ENCODE results near the gene RPTOR.
A peak's percentile ranks its signal among the peaks of the same experiment; 100 is the strongest.
"Not testable (repeated sequence)": the region's sequence is repeated elsewhere in the genome, so short reads cannot be mapped to it uniquely, and the experiment has no call there.

The RPTOR gene

DNA sequence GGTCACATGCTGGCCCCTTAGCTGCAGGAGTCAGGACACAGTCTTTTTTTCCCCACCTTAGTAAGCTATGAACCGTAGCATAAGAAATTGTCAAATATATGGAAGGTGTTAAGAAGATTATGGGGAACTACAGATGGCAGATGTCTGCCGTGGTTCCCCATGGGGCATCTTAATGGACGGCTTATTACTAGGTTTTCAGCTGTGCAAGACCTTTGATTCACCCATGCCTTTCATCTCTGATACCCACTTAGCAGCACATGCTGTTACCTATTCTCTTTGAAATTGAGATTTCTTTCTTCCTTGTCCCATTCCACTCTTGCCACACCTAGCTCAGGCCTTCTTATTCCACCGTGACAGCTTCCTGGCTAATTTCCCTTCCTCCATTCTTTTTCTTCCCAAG is 70.7 kb downstream of the RPTOR start:
- no peak for DNase-seq (ENCODE audit: low spot score)

DNA sequence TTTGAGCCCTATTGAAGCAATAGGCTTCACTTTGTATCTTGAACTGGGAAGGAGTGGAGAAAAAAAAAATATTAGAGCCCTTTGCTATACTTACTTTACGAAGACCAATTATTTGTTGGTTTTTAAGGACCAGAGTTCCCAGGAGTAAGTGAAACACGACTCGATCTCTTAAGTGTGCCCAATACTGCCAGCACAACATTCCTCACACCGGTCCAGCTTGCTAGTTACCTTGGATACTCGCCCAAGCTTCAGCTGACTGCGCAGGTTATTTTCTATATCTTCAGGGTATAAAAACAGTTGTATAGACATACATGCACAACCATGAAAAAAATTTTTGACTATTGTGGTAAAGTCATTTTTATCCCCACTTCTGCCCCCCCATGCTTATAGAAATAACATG is 72.1 kb downstream of the RPTOR start:
- DNase-seq (ENCODE audit: low spot score), result no peak

DNA sequence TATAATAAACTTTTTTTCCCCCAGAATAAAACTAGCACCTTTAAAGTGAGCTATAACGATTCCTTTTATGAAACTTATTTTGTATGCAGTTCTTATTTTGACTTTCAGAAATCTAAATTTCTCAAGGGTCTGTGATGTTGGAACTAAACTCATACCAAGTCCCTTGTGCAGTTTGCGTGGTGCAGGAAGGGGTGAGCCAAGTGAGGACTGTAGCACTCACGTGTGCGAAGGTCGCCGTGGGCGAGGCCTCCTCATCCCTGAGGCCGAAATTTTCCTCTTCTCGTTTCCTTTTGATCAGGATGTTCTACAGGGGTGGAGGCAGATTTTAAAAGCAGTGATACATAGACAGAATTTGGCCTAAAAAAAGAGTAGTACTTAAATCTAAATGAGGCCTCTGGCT is 73.7 kb downstream of the RPTOR start:
- no peak for DNase-seq (ENCODE audit: low spot score)

DNA sequence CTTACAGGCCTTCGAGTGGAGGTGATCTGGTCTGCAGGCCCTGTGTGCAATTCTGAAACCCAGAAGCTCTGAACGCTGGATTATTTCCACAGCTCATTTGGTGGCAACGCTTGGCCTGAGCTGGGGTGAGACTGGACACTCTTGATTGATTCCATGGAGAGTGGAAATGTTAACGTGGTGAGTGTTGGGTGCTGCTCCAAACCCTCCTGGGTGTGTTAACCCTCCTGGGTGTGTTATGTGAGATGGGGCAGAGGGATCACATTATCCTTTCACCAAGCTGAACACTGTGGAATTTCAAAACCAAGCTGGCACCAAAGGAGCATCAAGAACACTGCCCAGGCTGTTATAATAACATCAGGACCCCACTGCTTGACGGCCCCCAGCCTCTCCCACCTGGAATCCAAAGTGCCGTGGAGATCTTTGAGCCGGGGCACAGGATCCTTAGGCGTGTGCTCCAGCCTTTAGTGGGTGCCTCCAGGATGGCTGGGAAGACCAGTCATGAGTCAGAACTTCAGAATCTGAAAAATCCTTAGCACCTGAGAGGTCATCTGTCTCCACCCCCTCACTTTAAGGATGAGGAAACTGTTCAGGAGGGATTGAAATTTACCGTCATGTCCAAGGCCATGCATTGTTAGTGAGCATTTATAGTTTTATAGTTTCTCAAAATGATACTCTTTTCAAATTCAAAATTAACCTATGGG is 75.0 kb downstream of the RPTOR start:
- DNase-seq (ENCODE audit: low spot score), result peak; percentile 56

DNA sequence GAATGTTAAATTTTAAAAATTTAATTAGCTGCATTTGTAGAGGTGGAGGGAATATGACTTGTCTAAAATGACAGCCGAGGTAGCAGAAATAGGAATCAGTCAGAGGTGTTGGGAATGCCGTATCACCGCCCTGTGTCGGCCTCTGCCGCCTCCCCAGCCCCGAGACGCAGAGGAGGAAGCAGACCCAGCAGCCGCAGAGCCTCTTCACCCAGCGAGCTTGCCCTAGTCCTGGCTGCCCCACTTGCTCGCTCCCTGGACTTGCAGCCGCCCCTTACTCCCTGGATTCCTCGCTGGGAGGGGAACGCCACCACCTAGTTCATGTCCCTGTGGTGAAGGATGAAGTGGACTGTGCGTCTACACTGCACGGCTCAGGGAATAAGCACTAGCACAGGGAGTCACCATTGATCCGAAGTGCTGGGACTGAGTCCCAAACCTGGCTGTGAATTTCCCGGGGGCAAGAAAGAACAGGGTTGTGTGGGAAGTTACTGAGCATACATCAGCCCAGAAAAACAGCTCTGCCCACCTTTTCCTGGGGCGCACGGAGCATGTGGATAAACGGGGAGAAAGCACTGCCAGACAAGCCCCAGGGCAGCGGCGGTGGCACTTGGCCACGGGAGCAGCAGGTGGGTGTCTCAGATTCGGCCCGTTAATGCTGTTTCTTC is 76.8 kb downstream of the RPTOR start:
- DNase-seq (ENCODE audit: low spot score), result no peak

DNA sequence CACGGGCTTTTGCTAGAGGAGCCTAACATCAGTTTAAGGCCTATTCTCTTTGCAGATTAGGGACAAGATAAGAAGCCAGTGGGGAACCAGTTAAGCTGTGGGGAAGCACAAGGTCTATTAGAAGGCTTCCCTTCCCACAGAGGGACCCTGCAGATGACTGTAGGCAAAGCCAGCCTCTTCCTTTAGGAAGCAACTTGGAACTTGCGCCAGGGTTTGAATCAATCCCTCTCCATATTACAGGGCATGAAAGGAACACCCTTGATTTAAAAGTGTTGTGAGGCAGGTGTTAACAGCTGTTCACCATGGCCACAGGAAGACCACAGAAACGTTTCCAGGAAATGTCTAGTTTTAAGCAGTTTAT is 77.3 kb downstream of the RPTOR start:
- DNase-seq (ENCODE audit: low spot score), result no peak

DNA sequence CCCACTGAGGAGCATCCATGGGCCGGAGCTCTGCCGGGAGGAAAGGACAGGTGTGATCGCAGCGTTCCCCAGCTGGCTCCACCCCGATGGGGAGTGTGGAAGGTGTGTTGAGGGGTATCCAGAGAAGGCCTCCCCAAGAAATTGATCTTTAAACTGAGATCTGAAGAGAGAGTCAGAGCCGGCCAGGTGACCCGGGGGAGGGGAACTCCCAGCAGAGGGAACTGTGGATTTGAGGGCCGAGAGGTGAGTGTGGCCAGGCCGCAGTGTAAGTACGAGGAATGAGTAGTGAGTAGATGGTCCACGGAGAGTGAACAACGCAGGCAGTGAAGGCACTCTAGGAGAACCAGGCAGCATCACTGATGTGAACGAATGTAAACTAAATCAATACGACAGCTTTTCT is 80.2 kb downstream of the RPTOR start:
- DNase-seq (ENCODE audit: low spot score), result no peak

DNA sequence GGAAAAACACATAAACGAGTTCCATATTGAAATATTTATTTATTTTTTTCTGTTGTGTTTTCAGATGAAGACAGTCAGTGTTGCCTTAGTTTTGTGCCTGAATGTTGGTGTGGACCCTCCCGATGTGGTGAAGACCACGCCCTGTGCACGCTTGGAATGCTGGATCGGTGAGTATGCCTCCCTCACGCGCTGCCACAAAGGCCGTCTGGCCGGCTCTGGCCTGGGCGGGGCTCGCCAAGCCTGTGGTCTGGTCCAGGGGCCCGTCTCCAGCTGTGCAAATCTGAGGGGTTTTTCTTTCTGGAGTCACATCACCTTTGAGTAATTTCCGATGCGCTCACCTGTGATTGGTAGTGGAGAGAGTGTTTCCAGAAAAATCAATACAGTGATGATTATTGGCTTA is 81.0 kb downstream of the RPTOR start:
- DNase-seq (ENCODE audit: low spot score), result no peak

DNA sequence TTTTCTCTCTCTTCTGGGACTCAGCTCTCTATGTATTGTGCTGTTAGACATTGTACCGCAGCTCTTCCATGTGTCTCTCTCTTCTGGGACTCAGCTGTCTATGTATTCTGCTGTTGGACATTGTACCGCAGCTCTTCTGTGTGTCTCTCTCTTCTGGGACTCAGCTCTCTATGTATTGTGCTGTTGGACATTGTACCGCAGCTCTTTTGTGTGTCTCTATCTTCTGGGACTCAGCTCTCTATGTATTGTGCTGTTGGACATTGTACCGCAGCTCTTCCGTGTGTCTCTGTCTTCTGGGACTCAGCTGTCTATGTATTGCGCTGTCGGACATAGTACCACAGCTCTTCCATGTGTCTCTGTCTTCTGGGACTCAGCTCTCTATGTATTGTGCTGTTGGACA is 84.2 kb downstream of the RPTOR start:
- not testable (repeated sequence) for DNase-seq (ENCODE audit: low spot score)

DNA sequence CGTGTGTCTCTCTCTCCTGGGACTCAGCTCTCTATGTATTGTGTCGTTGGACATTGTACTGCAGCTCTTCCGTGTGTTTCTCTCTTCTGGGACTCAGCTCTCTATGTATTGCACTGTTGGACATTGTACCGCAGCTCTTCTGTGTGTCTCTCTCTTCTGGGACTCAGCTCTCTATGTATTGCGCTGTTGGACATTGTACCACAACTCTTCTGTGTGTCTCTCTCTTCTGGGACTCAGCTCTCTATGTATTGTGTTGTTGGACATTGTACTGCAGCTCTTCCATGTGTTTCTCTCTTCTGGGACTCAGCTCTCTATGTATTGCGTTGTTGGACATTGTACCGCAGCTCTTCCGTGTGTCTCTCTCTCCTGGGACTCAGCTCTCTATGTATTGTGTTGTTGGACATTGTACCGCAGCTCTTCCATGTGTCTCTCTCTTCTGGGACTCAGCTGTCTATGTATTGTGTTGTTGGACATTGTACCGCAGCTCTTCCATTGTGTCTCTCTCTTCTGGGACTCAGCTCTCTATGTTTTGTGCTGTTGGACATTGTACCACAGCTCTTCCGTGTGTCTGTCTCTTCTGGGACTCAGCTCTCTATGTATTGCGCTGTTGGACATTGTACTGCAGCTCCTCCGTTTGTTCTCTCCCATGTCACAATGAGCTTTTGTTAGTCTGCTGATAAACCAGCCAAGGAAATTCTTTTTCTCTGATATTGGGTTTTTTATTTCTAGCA is 84.8 kb downstream of the RPTOR start:
- DNase-seq (ENCODE audit: low spot score), result no peak

DNA sequence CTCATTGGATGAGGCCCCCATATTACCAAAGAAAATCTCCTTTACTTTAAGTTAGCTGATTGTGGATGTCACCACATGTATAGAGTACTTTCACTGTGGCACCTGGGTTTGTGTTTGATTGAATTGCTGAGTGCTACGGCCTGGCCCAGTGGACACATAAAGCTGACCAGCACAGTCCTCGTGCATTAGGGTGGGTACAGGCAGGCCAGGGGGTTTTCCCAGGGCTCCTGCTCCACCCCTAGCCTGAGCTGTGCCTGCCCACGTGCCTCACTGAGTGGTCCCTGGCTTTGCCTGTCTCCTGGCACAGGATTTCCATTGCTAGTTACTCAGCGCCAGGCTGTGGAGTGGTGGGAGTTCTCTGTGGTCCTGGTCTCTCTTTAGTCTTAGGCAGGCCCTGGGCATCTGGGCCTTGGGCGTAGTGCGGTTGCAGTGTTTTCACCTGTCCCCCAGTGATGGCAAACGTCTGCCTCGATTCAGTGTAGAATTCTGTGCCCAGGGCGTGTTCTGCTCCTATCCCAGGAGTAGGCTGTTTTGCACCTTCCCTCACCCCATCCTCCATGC is 86.0 kb downstream of the RPTOR start:
- DNase-seq (ENCODE audit: low spot score), result no peak

DNA sequence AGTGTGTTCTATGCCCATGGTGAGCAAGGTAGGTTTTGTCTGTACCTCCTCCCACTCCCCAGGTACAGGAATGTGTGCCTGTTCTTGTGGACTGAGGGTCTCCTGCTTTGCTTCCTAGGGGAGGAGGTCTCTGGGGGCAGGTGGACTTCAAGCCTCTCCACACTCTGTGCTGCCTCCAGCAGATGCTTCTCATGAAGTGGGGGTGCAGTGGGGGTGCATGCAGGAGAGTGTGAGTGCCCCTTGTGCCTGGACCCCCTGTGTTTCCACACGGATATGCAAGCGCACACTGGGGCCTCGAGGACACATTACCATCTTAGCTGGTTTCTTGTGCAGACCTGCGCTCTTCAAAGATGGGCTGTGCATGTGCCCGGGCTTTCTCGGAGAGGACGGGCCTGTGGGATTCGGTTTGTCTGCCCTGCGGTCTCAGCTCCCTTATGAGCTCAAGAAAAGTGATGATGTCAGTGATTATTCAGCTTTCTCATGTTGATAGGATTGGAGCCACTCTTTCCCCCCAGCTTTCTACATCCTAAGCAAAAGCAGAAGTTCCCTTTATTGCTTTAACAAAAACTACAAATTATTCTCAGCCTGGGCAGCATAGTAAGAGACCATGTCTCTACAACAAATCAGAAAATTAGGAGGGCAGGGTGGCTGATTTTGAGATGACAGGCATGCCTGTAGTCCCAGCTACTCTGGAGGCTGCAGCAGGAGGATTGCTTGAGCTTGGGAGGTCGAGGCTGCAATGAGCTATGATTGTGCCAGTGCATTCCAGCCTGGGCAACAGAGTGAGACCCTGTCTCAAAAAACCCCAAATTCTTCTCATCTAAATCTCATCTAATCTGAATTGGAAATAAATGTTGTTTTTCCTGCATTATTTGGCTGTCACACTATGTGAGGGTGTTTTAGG is 86.8 kb downstream of the RPTOR start:
- no peak for DNase-seq (ENCODE audit: low spot score)

DNA sequence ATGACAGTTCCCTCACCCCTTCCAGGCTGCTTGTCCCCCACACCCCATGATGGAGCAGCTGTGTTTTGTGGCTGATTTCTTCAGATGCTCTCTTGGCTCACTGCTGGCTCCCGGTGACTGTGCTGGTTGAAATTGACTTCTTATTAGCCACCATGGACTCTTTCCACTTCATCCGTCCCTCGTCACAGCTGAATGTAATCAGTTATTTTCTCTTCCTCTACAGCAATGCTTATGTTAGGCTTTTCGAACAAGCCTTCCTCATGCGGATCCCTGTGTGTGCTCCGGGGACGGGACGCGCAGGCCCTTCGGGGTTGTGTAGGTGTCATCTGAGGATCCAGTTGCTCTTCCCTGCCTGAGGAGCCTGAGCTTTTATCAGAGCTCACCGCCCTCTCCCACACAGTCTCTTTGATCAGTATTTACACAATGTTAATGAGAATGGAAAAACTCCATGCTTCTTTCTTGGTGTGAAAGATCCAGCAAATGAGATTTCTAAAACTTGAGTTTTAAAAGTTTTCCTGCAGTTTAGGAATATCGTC is 87.5 kb downstream of the RPTOR start:
- no peak for DNase-seq (ENCODE audit: low spot score)

DNA sequence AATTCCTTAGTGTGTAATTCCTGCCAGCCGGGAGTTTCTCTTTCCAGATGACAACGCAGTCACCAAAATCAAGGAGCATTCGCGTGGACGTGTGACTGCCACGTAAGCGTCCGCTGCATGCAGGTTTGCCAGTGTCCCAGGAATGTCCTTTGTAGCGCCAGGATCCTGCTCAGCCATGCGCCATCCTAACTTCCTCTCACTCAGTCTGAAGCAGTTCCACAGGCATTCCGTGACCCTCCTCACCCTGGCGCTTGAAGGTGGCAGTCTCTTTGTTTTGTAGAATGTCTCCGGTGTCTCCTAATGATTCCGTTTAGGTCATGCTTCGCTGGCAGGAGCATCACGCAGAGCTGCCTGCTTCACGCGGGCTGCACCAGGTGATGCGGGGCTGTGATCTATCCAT is 88.6 kb downstream of the RPTOR start:
- DNase-seq (ENCODE audit: low spot score), result no peak

DNA sequence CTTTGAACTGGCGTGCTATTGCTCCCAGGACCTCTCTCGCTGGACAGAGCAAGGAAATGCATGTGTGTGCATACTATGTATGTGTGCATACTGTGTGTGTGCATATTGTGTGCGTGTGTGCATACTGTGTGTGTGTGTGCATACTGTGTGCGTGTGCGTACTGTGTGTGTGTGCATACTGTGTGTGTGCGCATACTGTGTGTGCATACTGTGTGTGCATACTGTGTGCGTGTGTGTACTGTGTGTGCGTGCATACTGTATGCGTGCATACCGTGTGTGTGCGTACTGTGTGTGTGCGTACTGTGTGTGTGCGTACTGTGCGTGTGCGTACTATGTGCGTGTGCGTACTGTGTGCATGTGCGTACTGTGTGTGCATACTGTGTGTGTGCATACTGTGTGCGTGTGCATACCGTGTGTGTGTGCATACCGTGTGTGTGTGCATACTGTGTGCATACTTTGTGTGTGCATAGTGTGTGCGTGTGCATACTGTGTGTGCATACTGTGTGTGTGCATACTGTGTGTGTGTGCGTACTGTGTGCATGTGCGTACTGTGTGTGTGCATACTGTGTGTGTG is 89.4 kb downstream of the RPTOR start:
- no peak for DNase-seq (ENCODE audit: low spot score)

DNA sequence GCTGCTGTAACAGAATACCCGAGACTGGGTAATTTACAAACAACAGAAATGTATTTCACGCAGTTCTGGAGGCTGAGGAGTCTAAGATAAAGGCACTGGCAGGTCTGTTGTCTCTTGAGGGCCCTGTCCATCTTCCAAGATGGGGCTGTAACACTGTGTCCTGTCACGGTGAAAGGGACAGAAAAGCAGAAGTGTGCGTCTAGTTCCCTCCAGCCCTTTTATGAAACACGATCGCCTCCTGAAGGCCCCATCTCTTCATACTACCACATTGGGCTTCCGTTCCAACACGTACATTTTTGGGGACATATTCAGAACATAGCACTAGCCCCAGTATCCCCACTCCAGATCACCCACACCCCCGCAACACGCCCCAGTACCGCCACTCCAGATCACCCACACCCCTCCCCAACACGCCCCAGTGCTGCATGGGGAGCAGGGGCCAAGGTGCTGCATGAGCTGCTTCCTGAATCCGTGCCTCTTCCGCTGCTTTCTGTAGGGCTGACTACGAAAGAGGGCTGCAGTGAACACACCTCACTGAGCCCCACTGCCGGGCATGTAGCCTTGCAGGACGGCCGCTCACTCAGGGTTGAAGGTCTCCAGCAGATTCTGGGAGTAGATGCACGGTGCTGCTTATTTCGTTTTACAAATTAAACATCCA is 91.9 kb downstream of the RPTOR start:
- no peak for DNase-seq (ENCODE audit: low spot score)

DNA sequence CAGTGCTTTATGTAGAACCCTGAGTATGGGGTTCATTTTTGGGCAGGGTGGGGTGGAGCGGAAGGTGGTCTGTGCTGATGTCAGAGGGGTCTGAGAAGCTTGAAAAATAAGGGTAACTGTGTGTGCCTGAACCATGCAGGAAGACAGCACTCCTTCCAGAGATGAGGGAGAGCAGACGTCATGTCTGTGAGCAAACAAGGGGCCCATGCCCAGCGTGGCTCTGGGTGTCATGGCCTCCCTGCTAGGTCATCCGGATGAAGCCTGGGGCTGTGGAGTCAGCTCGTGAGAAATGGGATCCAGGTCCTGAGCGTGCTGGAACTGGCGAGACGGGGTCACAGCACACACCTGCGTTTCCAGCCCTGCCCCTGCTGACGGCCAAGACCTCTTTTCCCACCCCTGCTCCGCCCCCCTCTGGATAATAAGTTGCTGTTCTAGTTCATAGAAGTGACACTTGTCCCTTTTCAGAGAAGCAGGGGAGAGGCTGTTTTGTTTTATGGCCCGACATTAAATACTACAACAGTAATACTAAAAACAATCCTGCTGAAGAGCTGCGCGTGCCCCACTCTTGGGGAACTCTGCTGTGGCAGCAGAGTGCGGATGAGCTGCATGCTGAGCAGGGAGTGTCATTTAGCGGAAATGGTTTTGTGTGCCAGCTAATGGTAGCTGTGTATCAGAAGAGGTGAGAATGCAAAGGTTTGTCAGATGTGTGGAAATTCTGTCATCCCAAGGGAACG is 92.6 kb downstream of the RPTOR start:
- DNase-seq (ENCODE audit: low spot score), result no peak

DNA sequence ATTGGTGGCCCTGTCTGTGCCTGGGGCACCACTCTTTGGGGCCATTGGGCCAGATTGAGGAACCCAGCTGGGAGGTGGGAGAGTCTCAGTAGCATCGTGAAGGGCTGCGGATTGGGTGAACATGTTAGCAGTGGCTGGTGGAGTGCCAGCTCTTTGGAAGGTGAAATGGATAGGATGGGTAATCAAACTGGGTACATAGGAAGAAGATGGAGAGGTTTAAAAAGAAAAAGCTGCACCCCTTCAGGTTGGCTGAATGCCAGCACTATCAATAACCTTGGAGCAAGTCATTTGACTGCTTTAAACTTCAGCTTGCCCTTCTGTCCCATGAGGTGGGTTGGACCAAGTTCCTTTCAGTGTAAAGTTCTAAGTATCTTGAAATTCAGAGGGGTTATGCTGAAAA is 95.0 kb downstream of the RPTOR start:
- DNase-seq (ENCODE audit: low spot score), result no peak

DNA sequence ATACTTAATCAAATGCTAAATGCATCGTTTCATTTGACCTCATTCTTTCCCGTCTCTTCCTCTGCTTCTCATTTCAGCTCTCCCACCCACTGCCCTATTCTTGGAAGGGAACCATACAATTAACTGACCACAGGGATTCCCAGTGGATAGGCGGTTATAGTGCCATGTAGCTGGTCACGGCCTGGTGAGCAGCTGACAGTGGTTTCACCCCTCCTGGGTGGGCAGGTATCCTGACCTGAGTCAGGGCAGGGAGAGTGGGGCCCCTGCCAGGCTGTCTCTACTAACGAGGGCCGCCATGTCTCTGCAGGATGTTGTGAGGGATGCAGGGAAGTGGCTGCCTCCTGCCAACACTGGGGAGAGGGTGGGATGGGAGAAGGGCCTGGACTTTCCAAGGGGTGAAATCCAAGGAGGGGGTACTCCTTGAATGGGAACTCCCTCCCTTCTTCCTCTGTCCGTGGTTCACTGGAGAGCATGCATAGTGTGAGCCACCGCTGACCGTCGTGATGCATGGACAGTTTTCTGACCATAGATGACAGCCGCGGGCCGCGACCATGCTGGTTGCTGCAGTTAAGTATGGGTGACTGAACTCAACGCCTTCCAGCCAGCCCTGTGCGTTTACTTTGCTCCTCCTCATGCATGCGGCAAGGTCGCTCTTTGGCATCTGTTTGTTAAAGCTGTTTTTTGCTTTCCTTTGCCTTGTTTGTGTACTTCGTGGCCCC is 95.9 kb downstream of the RPTOR start:
- no peak for DNase-seq (ENCODE audit: low spot score)
